Measurements from ENCODE around the gene POGK.
A peak's percentile ranks its signal among the peaks of the same experiment; 100 is the strongest.

POGK gene

GRCh38 chr1:166838766-166839599, at the start of gene POGK:
Gene POGK, plus strand, starts transcription at chr1:166839475. Its CDS starts 1,482 bp downstream, at chr1:166840957.
- TF ChIP-seq EGR1 (IDR thresholded peaks at IDR 0.05), result no peak
- TF ChIP-seq RAD21 (IDR thresholded peaks at IDR 0.05; ENCODE audit: low read depth), result no peak
- no peak for TF ChIP-seq CEBPB (IDR thresholded peaks at IDR 0.05)
- no peak for TF ChIP-seq ZBTB7A (IDR thresholded peaks at IDR 0.05; ENCODE audit: low read depth)
- TF ChIP-seq REST (IDR thresholded peaks at IDR 0.05; ENCODE audit: low read depth), result no peak
- TF ChIP-seq USF1 (IDR thresholded peaks at IDR 0.05), result peak; percentile 93
- no peak for TF ChIP-seq YY1 (IDR thresholded peaks at IDR 0.05; ENCODE audit: low read depth)
- TF ChIP-seq TEAD4 (IDR thresholded peaks at IDR 0.05), result no peak
- peak; percentile 62 for TF ChIP-seq TAF1 (IDR thresholded peaks at IDR 0.05; ENCODE audit: low read depth)
- TF ChIP-seq MAX (IDR thresholded peaks at IDR 0.05), result peak; percentile 99
- TF ChIP-seq NFIC (IDR thresholded peaks at IDR 0.05), result 0 out of 2 replicates have a peak, but pooled peaks have one; percentile 19
- no peak for TF ChIP-seq FOXM1 (IDR thresholded peaks at IDR 0.05; ENCODE audit: borderline replicate concordance, low read depth)
- TF ChIP-seq TCF12 (IDR thresholded peaks at IDR 0.05; ENCODE audit: low read depth), result 0 out of 2 replicates have a peak, but pooled peaks have one; percentile 54
- no peak for TF ChIP-seq CREB1 (IDR thresholded peaks at IDR 0.05; ENCODE audit: low read depth)
- no peak for TF ChIP-seq EP300 (IDR thresholded peaks at IDR 0.05; ENCODE audit: borderline replicate concordance)

GRCh38 chr1:166796620-166797236, 42.5 kb upstream of the POGK start:
- TF ChIP-seq ZBTB7A (IDR thresholded peaks at IDR 0.05; ENCODE audit: low read depth) (no peak), REST (IDR thresholded peaks at IDR 0.05; ENCODE audit: low read depth) (no peak), RAD21 (IDR thresholded peaks at IDR 0.05; ENCODE audit: low read depth) (no peak), USF1 (IDR thresholded peaks at IDR 0.05) (no peak), TAF1 (IDR thresholded peaks at IDR 0.05; ENCODE audit: low read depth) (no peak), CEBPB (IDR thresholded peaks at IDR 0.05) (no peak), MAX (IDR thresholded peaks at IDR 0.05) (no peak), CREB1 (IDR thresholded peaks at IDR 0.05; ENCODE audit: low read depth) (no peak), TEAD4 (IDR thresholded peaks at IDR 0.05) (no peak), TCF12 (IDR thresholded peaks at IDR 0.05; ENCODE audit: low read depth) (no peak), FOXM1 (IDR thresholded peaks at IDR 0.05; ENCODE audit: borderline replicate concordance, low read depth) (no peak), NFIC (IDR thresholded peaks at IDR 0.05) (no peak), EP300 (IDR thresholded peaks at IDR 0.05; ENCODE audit: borderline replicate concordance) (no peak), YY1 (IDR thresholded peaks at IDR 0.05; ENCODE audit: low read depth) (no peak), EGR1 (IDR thresholded peaks at IDR 0.05) (no peak)

- TF ChIP-seq TCF12 (IDR thresholded peaks at IDR 0.05; ENCODE audit: low read depth) (no peak), FOXM1 (IDR thresholded peaks at IDR 0.05; ENCODE audit: borderline replicate concordance, low read depth) (no peak), CREB1 (IDR thresholded peaks at IDR 0.05; ENCODE audit: low read depth) (no peak), USF1 (IDR thresholded peaks at IDR 0.05) (no peak), CEBPB (IDR thresholded peaks at IDR 0.05) (no peak), EGR1 (IDR thresholded peaks at IDR 0.05) (no peak), YY1 (IDR thresholded peaks at IDR 0.05; ENCODE audit: low read depth) (no peak), MAX (IDR thresholded peaks at IDR 0.05) (no peak), TEAD4 (IDR thresholded peaks at IDR 0.05) (no peak), RAD21 (IDR thresholded peaks at IDR 0.05; ENCODE audit: low read depth) (no peak), TAF1 (IDR thresholded peaks at IDR 0.05; ENCODE audit: low read depth) (no peak)
Measured at GRCh38 chr1:166808952-166809351, 30.3 kb upstream of the POGK start.

GRCh38 chr1:166811691-166812090, 27.6 kb upstream of the POGK start:
- TF ChIP-seq CEBPB (IDR thresholded peaks at IDR 0.05), result no peak
- TF ChIP-seq CREB1 (IDR thresholded peaks at IDR 0.05; ENCODE audit: low read depth), result no peak
- no peak for TF ChIP-seq FOXM1 (IDR thresholded peaks at IDR 0.05; ENCODE audit: borderline replicate concordance, low read depth)
- TF ChIP-seq MAX (IDR thresholded peaks at IDR 0.05), result no peak
- TF ChIP-seq RAD21 (IDR thresholded peaks at IDR 0.05; ENCODE audit: low read depth), result no peak
- TF ChIP-seq TCF12 (IDR thresholded peaks at IDR 0.05; ENCODE audit: low read depth), result no peak
- no peak for TF ChIP-seq USF1 (IDR thresholded peaks at IDR 0.05)
